H1 (cell line): ENCODE measurements around the gene LCN9.

Experiments
- BRCA1 ChIP-seq: IDR thresholded peaks from 2 replicates; pipeline ENCODE4 v1.6.1; 2012; ENCODE audit warnings: low read depth, low read length, improper control_type of control experiment
- CEBPB ChIP-seq: IDR thresholded peaks from 2 replicates; pipeline ENCODE4 v1.6.1; 2012; ENCODE audit warnings: low read depth, low read length
- CHD7 ChIP-seq: fragments of 300-600 bp; sonication (generic); IDR thresholded peaks from 2 replicates; pipeline ENCODE4 v1.7.1; 2012; ENCODE audit warnings: low read length, moderate library complexity, mild to moderate bottlenecking, inconsistent platforms; ENCODE audit not compliant: insufficient replicate concordance
- CTBP2 ChIP-seq: IDR thresholded peaks from 2 replicates; pipeline ENCODE4 v1.7.0; 2011; ENCODE audit warnings: borderline replicate concordance, mild to moderate bottlenecking, moderate library complexity, mixed read lengths, low read length; ENCODE audit not compliant: insufficient read depth, insufficient read length
- CTCF ChIP-seq, 3 experiments: IDR thresholded peaks; 1 replicate in 2 of 3; 2 replicates in 1 of 3; pipeline versions ENCODE4 v1.5.1 to v1.6.1; 2011; ENCODE audit warnings: low read length in 3 of 3, mild to moderate bottlenecking in 3 of 3, inconsistent platforms in 2 of 3, low read depth in 1 of 3, moderate library complexity in 1 of 3; ENCODE audit not compliant: insufficient read depth in 1 of 3; ENCODE audit errors: control extremely low read depth in 1 of 3
- EGR1 ChIP-seq: IDR thresholded peaks from 2 replicates; pipeline ENCODE4 v1.6.1; 2011; ENCODE audit warnings: low read depth, low read length, borderline replicate concordance
- EP300 ChIP-seq, 2 experiments: IDR thresholded peaks; 1 replicate in 1 of 2; 2 replicates in 1 of 2; pipeline ENCODE4 v1.6.1; 2011 to 2012; ENCODE audit warnings: low read depth in 2 of 2, low read length in 2 of 2, mild to moderate bottlenecking in 2 of 2, borderline replicate concordance in 1 of 2, inconsistent platforms in 1 of 2, moderate library complexity in 1 of 2
- EZH2 ChIP-seq: fragments of 200-600 bp; sonication (generic); IDR thresholded peaks from 2 replicates; pipeline ENCODE4 v1.7.1; 2012; ENCODE audit warnings: low read depth, mild to moderate bottlenecking, moderate library complexity, low read length, inconsistent platforms; ENCODE audit not compliant: severe bottlenecking
- GABPA ChIP-seq: IDR thresholded peaks from 2 replicates; pipeline ENCODE4 v1.6.1; 2011; ENCODE audit warnings: mild to moderate bottlenecking, low read length, moderate library complexity, borderline replicate concordance; ENCODE audit not compliant: insufficient read depth
- MAX ChIP-seq: IDR thresholded peaks from 2 replicates; pipeline ENCODE4 v1.6.1; 2012; ENCODE audit warnings: inconsistent platforms
- NANOG ChIP-seq: IDR thresholded peaks from 2 replicates; pipeline ENCODE4 v1.6.1; 2011; ENCODE audit warnings: low read length, low read depth, mild to moderate bottlenecking, inconsistent platforms; ENCODE audit not compliant: insufficient read depth, poor library complexity, severe bottlenecking
- POLR2A ChIP-seq, 2 experiments: IDR thresholded peaks; 1 replicate in 1 of 2; 2 replicates in 1 of 2; pipeline ENCODE4 v1.6.1; 2011; ENCODE audit warnings: low read depth in 2 of 2, low read length in 2 of 2, mild to moderate bottlenecking in 2 of 2; ENCODE audit errors: control extremely low read depth in 1 of 2
- RAD21 ChIP-seq, 2 experiments: IDR thresholded peaks in 1 of 2; conservative IDR thresholded peaks in 1 of 2; 2 replicates each; pipeline ENCODE4 v1.6.1; 2011; ENCODE audit warnings: low read depth in 2 of 2, low read length in 2 of 2, improper control_type of control experiment in 1 of 2, inconsistent platforms in 1 of 2, mild to moderate bottlenecking in 1 of 2, moderate library complexity in 1 of 2
- ZNF274 ChIP-seq: IDR thresholded peaks from 2 replicates; pipeline ENCODE4 v1.7.0; 2012; ENCODE audit warnings: low read length, borderline replicate concordance; ENCODE audit errors: extremely low read depth

GRCh38 chr9:135677641-135678168 is 14.6 kb downstream of the LCN9 start:
- TF ChIP-seq CHD7 = no peak
- TF ChIP-seq CTCF (IDR thresholded peaks at IDR 0.05; ENCODE audit: control extremely low read depth in 1 of 3, insufficient read depth in 1 of 3, low read depth in 1 of 3, low read length in 3 of 3) = no peak
- no peak for TF ChIP-seq POLR2A (IDR thresholded peaks at IDR 0.05; ENCODE audit: control extremely low read depth in 1 of 2, low read depth in 2 of 2, low read length in 2 of 2)
- no peak for TF ChIP-seq EZH2
- no peak for TF ChIP-seq EP300 (IDR thresholded peaks at IDR 0.05; ENCODE audit: borderline replicate concordance in 1 of 2, low read depth in 2 of 2, low read length in 2 of 2)
- TF ChIP-seq ZNF274 = no peak
- no peak for TF ChIP-seq BRCA1
- TF ChIP-seq CEBPB = no peak
- no peak for TF ChIP-seq RAD21 (IDR thresholded peaks at IDR 0.05 in 1 of 2, conservative IDR thresholded peaks at IDR 0.05 in 1 of 2; ENCODE audit: low read depth in 2 of 2, low read length in 2 of 2)
- no peak for TF ChIP-seq NANOG
- no peak for TF ChIP-seq CTBP2
- no peak for TF ChIP-seq MAX
- no peak for TF ChIP-seq EGR1
- no peak for TF ChIP-seq GABPA
